ENCODE results near the gene FGF12. TPM values are rescaled to one million over a fixed set of nuclear protein-coding genes. Genes with fewer than 3 reads are reported as not detected.

FGF12 gene
- polyA plus RNA-seq, 2 of the 4 experiments (the other 2 are of a cell fraction): 0.63 to 1.1 TPM

GRCh38 chr3:192352142-192352541, 375.2 kb downstream of the FGF12 start:
- no peaks in the 10 kb centered on the region for H3K9me3 ChIP-seq
- no peak overlapping the region for H3K27ac ChIP-seq
- ChIA-PET CTCF (no interaction called here), POLR2A (no interaction called here)
- no peak for TF ChIP-seq ATOH8 (CRISPR knock-in tag; IDR thresholded peaks at IDR 0.05; ENCODE audit: low read depth)
- no peak for TF ChIP-seq POLR2A (IDR thresholded peaks at IDR 0.05; ENCODE audit: low read length)
- no peak for TF ChIP-seq EHMT2 (IDR thresholded peaks at IDR 0.05; ENCODE audit: low read depth)
- TF ChIP-seq ZC3H11A (IDR thresholded peaks at IDR 0.05): no peak
- no peak for TF ChIP-seq PHF8 (IDR thresholded peaks at IDR 0.05; ENCODE audit: borderline replicate concordance, low read depth)
- TF ChIP-seq CTCF (IDR thresholded peaks at IDR 0.05): no peak
- TF ChIP-seq JUN (IDR thresholded peaks at IDR 0.05): no peak
- TF ChIP-seq ZSCAN20 (CRISPR knock-in tag; IDR thresholded peaks at IDR 0.05): no peak
- H3K4me1 ChIP-seq: no peaks in the 10 kb centered on the region
- DNase-seq (ENCODE audit: low read depth in 1 of 2, low spot score in 1 of 2) (no peak), ATAC-seq (no peak), FAIRE-seq (no peak)
- no peak overlapping the region for H3K4me2 ChIP-seq
- no peak overlapping the region for H3K4me3 ChIP-seq

- H3K4me3 ChIP-seq: no peak overlapping the region
- FAIRE-seq (no peak), ATAC-seq (no peak), DNase-seq (ENCODE audit: low read depth in 1 of 2, low spot score in 1 of 2) (no peak)
- ChIA-PET CTCF (no interaction called here), POLR2A (no interaction called here)
- H3K4me2 ChIP-seq: no peak overlapping the region
- WGBS (ENCODE audit: missing lambda C conversion rate): 42% methylated on average over 3 of the region's 3 CpGs
- H3K27ac ChIP-seq: no peak overlapping the region
- H3K9me3 ChIP-seq: no peaks in the 10 kb centered on the region
- no peaks in the 10 kb centered on the region for H3K4me1 ChIP-seq
- TF ChIP-seq PHF8 (IDR thresholded peaks at IDR 0.05; ENCODE audit: borderline replicate concordance, low read depth) (no peak), CTCF (IDR thresholded peaks at IDR 0.05) (no peak), HDAC2 (IDR thresholded peaks at IDR 0.05) (no peak), CHD2 (IDR thresholded peaks at IDR 0.05; ENCODE audit: low read length, partially characterized antibody) (no peak), MYC (IDR thresholded peaks at IDR 0.05; ENCODE audit: borderline replicate concordance, low read length) (no peak), MAFK (IDR thresholded peaks at IDR 0.05; ENCODE audit: partially characterized antibody) (no peak), RARB (CRISPR knock-in tag; IDR thresholded peaks at IDR 0.05) (no peak), FOXS1 (CRISPR knock-in tag; IDR thresholded peaks at IDR 0.05) (no peak), EP300 (IDR thresholded peaks at IDR 0.05) (no peak), JUN (IDR thresholded peaks at IDR 0.05) (no peak), ESRRA (IDR thresholded peaks at IDR 0.05; ENCODE audit: borderline replicate concordance, low read length) (no peak), HES2 (IDR thresholded peaks at IDR 0.05) (no peak), GATA3 (IDR thresholded peaks at IDR 0.05; ENCODE audit: borderline replicate concordance) (no peak), RAD21 (conservative IDR thresholded peaks at IDR 0.05 in 1 of 2, IDR thresholded peaks at IDR 0.05 in 1 of 2) (no peak)
Measured at GRCh38 chr3:192351441-192351840, 375.9 kb downstream of the FGF12 start.

- no peak overlapping the region for H3K27ac ChIP-seq
- TF ChIP-seq HOXB5 (CRISPR knock-in tag; IDR thresholded peaks at IDR 0.05) (no peak), NPAS2 (CRISPR knock-in tag; IDR thresholded peaks at IDR 0.05; ENCODE audit: borderline replicate concordance) (no peak), MYC (IDR thresholded peaks at IDR 0.05; ENCODE audit: borderline replicate concordance, low read length) (no peak), NR3C1 (IDR thresholded peaks at IDR 0.05) (no peak), CBX2 (IDR thresholded peaks at IDR 0.05; ENCODE audit: borderline replicate concordance, low read depth) (no peak), MAZ (IDR thresholded peaks at IDR 0.05; ENCODE audit: borderline replicate concordance, low read depth, low read length) (no peak), HEYL (CRISPR knock-in tag; IDR thresholded peaks at IDR 0.05) (no peak), HDAC2 (IDR thresholded peaks at IDR 0.05) (no peak), HOXA7 (CRISPR knock-in tag; IDR thresholded peaks at IDR 0.05) (no peak), RNF2 (IDR thresholded peaks at IDR 0.05; ENCODE audit: borderline replicate concordance, low read depth) (no peak)
- DNase-seq (ENCODE audit: low read depth in 1 of 2, low spot score in 1 of 2) (no peak), ATAC-seq (no peak), FAIRE-seq (no peak)
- POLR2A ChIA-PET: no interaction called here
- H3K9me3 ChIP-seq: no peaks in the 10 kb centered on the region
- no peak overlapping the region for H3K4me3 ChIP-seq
- H3K4me1 ChIP-seq: no peaks in the 10 kb centered on the region
- 91% methylated on average over 1 of the region's 1 CpG for WGBS (ENCODE audit: missing lambda C conversion rate)
- CTCF ChIA-PET: no interaction called here
- no peak overlapping the region for H3K4me2 ChIP-seq
Measured at GRCh38 chr3:192340031-192340430, 387.3 kb downstream of the FGF12 start.

Measured in A549 (cell line).